Ascending aorta (tissue), 2 donors: ENCODE measurements around the gene ZFYVE28. TPM values are rescaled to one million over a fixed set of nuclear protein-coding genes. Genes with fewer than 3 reads are reported as not detected.
"Not testable (repeated sequence)": the region's sequence is repeated elsewhere in the genome, so short reads cannot be mapped to it uniquely, and the experiment has no call there.

Experiments used
- DNase-seq, 2 donors: peaks; one replicate each; pipeline ENCODE4 v3.0.0-alpha.2; 2019; ENCODE audit warnings: low spot score in 2 of 2
- H3K27ac ChIP-seq, 2 donors: fragments of 200-600 bp; sonication (generic); one replicate each; pipeline ENCODE4 v1.5.1; 2016 to 2017; ENCODE audit warnings: mild to moderate bottlenecking in 1 of 2
- H3K27me3 ChIP-seq: fragments of 200-600 bp; sonication (generic); one replicate; pipeline ENCODE4 v1.5.1; 2017
- H3K36me3 ChIP-seq, 2 donors: fragments of 200-600 bp; sonication (generic); one replicate each; pipeline ENCODE4 v1.5.1; 2016
- H3K4me1 ChIP-seq, 2 donors: fragments of 200-600 bp; sonication (generic); one replicate each; pipeline ENCODE4 v1.5.1; 2016 to 2017; ENCODE audit warnings: mild to moderate bottlenecking in 1 of 2
- H3K4me3 ChIP-seq, 2 donors: fragments of 200-600 bp; sonication (generic); one replicate each; pipeline ENCODE4 v1.5.1; 2016 to 2017; ENCODE audit warnings: mild to moderate bottlenecking in 1 of 2
- H3K9me3 ChIP-seq, 2 donors: fragments of 200-600 bp; sonication (generic); one replicate each; pipeline ENCODE4 v1.5.1; 2016
- intact Hi-C: fragments of 100-400 bp; cut with DNase I; formaldehyde crosslinking; loops from one replicate; pipeline ENCODE4 v1.15.1; 2023
- total RNA-seq: library from RNA; depleted of rRNA; stranded (reverse); fragments of >200 nt; gene quantifications from one replicate; pipeline ENCODE4 v1.1.0, GENCODE V29; 2016
- TF ChIP-seq, protein P1 (sequence below), 3 experiments: fragments of 200-600 bp in 2 of 3; fragments of 450-650 bp in 1 of 3; sonication (generic) in 2 of 3; IDR thresholded peaks; one replicate each; pipeline ENCODE4 v1.5.1; 2016 to 2019; ENCODE audit warnings: antibody characterized with exemption in 3 of 3, mild to moderate bottlenecking in 1 of 3, moderate library complexity in 1 of 3

Gene ZFYVE28
- 12.3 TPM for total RNA-seq

DNA sequence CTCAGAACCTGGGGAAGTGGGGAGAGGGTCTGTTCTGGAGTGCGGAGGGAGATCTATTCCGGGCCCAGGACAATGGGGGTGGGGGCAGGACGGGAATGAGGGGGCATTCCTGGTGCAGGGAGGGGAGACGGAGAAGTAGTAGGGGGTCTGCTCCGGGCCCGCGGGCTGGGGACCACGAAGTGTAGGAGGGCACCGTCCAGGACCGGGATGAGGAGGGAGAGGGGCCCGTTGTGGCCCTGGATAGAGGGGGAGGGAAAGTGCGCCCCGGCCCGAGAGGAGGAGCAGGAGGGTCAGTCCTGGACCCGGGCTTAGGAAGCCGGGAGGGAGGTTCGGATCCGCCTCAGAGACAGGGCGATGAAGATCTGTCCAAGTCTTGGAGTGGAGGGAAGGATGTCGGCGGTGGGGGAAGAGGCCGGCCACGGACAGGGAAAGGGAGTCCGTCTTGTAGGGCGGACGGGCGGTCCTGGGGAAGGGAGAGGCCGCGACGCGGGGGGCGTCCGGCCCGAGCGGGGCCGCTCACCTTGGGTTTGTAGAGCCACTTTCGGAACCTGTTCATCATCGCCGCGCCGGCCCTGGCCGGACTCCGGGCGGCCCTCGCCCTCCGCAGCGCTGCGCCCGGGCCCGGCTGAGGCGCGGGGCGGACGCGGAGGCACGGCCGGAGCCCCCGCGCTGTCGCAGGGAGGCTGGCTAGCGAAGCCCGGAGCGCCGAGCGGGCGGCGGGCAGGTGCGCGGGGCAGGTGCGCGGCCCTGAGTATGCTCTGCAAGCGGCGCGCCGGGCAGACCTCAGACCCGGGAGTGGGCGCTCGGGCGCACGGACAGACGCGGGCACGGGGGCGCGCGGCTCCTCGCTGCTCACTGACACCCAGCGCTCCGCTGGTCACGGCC is at the start of gene ZFYVE28:
ZFYVE28 (minus strand) TSS at position 881 of the 885 bp plus-strand sequence; CDS start at position 559, 322 bp downstream.
- intact Hi-C loops: loop anchor here (1.0 to 10.0 kb wide), 10 partner anchors 51 to 1537 kb away; partner anchors contain the start of genes FAM193A, GRK4, HAUS3 and HTT
- DNase-seq: no peak
- no peaks in the 10 kb centered on the region for H3K36me3 ChIP-seq
- no peaks in the 10 kb centered on the region for H3K9me3 ChIP-seq
- H3K27me3 ChIP-seq: no peaks in the 10 kb centered on the region
- H3K4me1 ChIP-seq: peaks cover 10 to 18% of the 10 kb centered on the region in 2 donors
- H3K27ac ChIP-seq: peak within 1 kb of the TSS; percentile 19 to 29
- TF ChIP-seq, protein P1, sequence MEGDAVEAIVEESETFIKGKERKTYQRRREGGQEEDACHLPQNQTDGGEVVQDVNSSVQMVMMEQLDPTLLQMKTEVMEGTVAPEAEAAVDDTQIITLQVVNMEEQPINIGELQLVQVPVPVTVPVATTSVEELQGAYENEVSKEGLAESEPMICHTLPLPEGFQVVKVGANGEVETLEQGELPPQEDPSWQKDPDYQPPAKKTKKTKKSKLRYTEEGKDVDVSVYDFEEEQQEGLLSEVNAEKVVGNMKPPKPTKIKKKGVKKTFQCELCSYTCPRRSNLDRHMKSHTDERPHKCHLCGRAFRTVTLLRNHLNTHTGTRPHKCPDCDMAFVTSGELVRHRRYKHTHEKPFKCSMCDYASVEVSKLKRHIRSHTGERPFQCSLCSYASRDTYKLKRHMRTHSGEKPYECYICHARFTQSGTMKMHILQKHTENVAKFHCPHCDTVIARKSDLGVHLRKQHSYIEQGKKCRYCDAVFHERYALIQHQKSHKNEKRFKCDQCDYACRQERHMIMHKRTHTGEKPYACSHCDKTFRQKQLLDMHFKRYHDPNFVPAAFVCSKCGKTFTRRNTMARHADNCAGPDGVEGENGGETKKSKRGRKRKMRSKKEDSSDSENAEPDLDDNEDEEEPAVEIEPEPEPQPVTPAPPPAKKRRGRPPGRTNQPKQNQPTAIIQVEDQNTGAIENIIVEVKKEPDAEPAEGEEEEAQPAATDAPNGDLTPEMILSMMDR (IDR thresholded peaks at IDR 0.05): peak in 1 of 3 experiments; percentile 15
- peak within 1 kb of the TSS; percentile 76 to 86 for H3K4me3 ChIP-seq

DNA sequence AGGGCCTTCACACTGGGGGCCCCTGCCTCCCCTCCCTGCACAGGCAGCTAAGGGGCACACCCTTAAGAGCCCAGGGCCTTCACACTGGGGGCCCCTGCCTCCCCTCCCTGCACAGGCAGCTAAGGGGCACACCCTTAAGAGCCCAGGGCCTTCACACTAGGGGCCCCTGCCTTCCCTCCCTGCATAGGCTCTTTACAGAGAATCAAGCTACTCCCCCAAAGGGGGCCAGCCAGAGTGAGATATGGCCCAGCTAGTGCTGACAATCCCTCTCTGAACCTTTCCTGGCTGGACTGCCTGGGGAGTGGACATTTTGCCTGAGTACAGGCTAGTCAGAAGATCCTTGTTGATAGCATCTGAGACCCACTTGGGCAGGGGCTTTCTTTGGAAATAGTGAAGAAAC is 47.1 kb upstream of the ZFYVE28 start:
- not testable (repeated sequence) for H3K27me3 ChIP-seq, H3K4me3 ChIP-seq, H3K27ac ChIP-seq, H3K36me3 ChIP-seq, DNase-seq, H3K9me3 ChIP-seq
- peaks cover 8 to 19% of the 10 kb centered on the region in 2 donors for H3K4me1 ChIP-seq
- intact Hi-C loops: loop anchor here (5.0 to 10.0 kb wide), 3 partner anchors 223 to 499 kb away; partner anchors contain the start of genes GRK4, HAUS3, NOP14 and POLN

DNA sequence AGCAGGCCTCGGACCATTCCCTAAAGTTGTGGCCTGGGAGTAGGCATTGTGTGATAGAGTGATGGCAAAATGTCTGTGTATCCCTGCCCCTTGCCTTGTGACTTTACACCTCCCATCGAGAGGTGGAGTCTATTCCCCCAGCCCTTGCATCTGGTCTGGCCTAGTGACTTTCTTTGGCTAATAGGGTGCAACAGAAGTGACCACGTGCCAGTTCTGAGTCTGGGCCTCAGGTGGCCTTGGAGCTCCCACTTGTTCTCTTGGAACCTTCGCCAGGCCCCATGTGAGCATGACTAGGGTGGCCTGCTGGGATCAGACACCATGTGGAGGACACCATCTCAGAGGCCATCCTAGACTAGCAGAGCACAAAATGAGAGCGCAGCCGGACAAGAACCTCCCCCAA is 46.6 kb upstream of the ZFYVE28 start:
- Histone ChIP-seq H3K27ac (no peak overlapping the region), H3K4me3 (no peak overlapping the region), H3K27me3 (no peaks in the 10 kb centered on the region), H3K9me3 (no peaks in the 10 kb centered on the region), H3K4me1 (peaks cover 8 to 15% of the 10 kb centered on the region in 2 donors), H3K36me3 (no peaks in the 10 kb centered on the region)
- intact Hi-C loops: loop anchor here (5.0 to 10.0 kb wide), 3 partner anchors 223 to 500 kb away; partner anchors contain the start of genes GRK4, HAUS3, NOP14 and POLN
- TF ChIP-seq, protein P1 (IDR thresholded peaks at IDR 0.05): no peak
- DNase-seq: no peak

DNA sequence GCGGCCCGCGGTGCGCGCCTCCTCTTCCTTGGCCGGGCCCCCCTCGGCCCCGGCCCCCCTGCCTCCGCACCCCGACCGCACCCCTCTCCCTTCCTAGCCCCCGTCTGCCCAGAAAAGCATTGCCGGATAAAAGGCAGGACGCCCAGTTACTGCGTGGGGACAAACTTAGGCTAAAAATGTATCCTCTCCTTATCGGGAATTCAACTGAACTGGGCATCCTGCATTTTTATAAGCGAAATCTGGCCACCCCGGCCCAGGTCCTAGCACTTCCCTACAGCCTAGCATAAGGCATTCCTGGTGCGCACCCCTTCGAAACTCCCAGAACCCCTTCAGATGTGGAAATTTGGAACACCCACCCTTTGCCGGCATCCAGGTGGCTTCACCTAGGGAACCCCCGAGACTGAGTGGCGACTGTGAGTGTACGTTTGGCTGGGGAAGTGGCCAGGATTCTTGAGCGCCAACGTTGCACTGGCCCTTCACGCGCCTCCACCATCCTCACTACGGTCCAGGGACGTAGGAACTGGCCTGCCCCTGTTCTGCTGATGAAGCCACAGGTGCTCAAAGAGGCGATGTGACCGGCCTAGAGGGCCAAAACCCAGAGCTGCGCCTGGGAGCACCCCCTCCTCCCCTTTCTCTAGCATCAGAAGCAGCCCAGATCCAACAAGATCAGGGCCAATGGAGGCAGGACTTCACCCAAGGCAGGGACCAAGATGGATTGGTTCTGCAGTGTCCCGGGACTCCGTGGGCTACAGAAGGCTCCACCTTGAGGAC is 44.7 kb upstream of the ZFYVE28 start:
- TF ChIP-seq, protein P1 (IDR thresholded peaks at IDR 0.05): peak in 2 of 3 experiments; percentile 3 to 18
- Histone ChIP-seq H3K4me1 (peaks cover 8 to 14% of the 10 kb centered on the region in 2 donors), H3K27me3 (no peaks in the 10 kb centered on the region), H3K27ac (peak overlapping the region in 1 of 2 donors; percentile 26), H3K9me3 (no peaks in the 10 kb centered on the region), H3K36me3 (no peaks in the 10 kb centered on the region), H3K4me3 (peak overlapping the region; percentile 50 to 74)
- DNase-seq: no peak
- intact Hi-C loops: loop anchor here (2.0 to 10.0 kb wide), 3 partner anchors 242 to 502 kb away; partner anchors contain the start of genes GRK4 and NOP14

DNA sequence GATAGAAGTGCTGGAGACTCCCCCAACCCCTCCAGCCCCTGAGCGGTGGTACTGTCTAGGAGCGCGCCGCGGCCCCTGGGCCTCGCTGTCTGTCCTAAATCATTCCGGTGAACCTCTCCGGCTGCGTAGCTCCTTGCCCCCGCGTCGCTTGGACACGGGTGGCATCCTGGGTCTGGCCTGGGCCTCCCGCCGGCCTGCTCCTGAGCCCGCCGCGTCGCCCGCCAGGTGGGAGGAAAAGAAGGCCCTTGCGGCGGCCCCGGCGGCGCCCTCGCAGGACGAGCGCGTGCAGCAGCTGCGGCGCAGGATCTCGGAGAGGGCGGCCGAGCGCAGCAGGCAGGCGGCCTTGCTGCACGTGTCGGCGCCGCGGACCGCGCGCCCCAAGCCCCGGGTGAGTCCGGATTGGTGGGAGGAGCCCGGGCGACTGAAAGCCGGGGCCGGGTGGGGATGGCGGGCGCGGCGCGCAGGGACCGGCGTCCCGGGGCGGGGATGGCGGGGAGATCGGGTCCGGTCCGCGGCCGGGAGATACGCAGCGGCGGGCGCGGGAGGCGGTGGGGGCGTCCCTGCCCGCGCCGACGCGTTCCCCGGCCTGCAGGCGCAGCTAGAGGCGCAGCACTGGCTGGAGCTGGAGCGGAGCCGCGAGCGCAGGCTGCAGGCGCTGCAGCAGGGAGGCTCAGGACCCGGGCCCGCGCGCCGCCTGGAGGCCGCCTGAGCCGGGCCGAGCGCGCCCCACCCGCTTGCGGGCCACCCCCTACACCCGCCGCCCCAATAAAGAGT is 44.0 kb upstream of the ZFYVE28 start:
- intact Hi-C loops: loop anchor here (2.0 to 10.0 kb wide), 3 partner anchors 242 to 502 kb away; partner anchors contain the start of genes GRK4 and NOP14
- Histone ChIP-seq H3K27me3 (no peaks in the 10 kb centered on the region), H3K9me3 (no peaks in the 10 kb centered on the region), H3K36me3 (no peaks in the 10 kb centered on the region), H3K4me3 (peak overlapping the region; percentile 50 to 74), H3K27ac (peak overlapping the region in 1 of 2 donors; percentile 26), H3K4me1 (peaks cover 4 to 8% of the 10 kb centered on the region in 2 donors)
- peak in 1 of 2 donors; percentile 77 for DNase-seq
- TF ChIP-seq, protein P1 (IDR thresholded peaks at IDR 0.05): peak in 2 of 3 experiments; percentile 32 to 68
